Gastrocnemius medialis (tissue), 4 donors: ENCODE data around the gene MPPED1.

Experiments
- CTCF ChIP-seq, 5 experiments: fragments of 450-650 bp in 3 of 5; fragments of 200-600 bp in 2 of 5; sonication (generic) in 2 of 5; IDR thresholded peaks in 4 of 5; conservative IDR thresholded peaks in 1 of 5; 1 replicate in 4 of 5; 2 replicates in 1 of 5; pipeline ENCODE4 v1.5.1; 2016 to 2019; ENCODE audit warnings: antibody characterized with exemption in 5 of 5, mild to moderate bottlenecking in 3 of 5, moderate library complexity in 3 of 5
- POLR2A ChIP-seq, 2 donors: fragments of 450-650 bp; IDR thresholded peaks; one replicate each; pipeline ENCODE4 v1.6.1; 2017; ENCODE audit warnings: antibody characterized with exemption in 2 of 2, mild to moderate bottlenecking in 2 of 2, moderate library complexity in 2 of 2

- TF ChIP-seq POLR2A (IDR thresholded peaks at IDR 0.05) (no peak), CTCF (IDR thresholded peaks at IDR 0.05 in 4 of 5, conservative IDR thresholded peaks at IDR 0.05 in 1 of 5) (no peak)
Observed at GRCh38 chr22:43401661-43402060, 10.2 kb upstream of the MPPED1 start.
